ENCODE data around the gene PCDHA7.

The PCDHA7 gene

DNA sequence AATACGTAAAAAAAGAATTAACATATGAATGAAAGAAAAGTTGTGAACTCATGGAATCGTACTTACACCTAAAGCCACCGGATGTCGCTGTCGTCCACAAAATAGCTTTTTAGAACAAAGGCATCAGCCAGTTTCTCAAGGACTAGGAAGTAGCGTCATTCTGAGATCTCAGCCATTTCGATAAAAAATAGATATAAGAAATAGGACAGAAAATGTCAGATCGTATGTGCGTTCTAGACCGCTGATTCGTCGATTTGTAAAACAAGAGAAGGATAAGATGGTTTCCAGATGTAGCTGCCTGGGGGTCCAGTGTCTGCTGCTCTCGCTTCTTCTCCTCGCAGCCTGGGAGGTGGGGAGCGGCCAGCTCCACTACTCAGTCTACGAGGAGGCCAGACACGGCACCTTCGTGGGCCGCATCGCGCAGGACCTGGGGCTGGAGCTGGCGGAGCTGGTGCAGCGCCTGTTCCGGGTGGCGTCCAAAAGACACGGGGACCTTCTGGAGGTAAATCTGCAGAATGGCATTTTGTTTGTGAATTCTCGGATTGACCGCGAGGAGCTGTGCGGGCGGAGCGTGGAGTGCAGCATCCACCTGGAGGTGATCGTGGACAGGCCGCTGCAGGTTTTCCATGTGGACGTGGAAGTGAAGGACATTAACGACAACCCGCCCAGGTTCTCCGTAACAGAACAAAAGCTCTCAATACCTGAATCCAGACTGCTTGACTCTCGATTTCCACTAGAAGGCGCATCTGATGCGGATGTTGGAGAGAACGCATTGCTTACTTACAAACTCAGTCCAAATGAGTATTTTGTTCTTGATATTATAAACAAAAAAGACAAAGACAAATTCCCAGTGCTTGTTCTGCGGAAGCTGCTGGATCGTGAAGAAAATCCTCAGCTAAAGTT lies 22.0 kb downstream of the PCDHA7 start, which contains the start of gene PCDHA10:
TSS of gene PCDHA10 (plus strand) at position 126 of the 903 bp plus-strand sequence. CDS start at position 278, 152 bp downstream.
- H3K27ac ChIP-seq: no peak within 1 kb of the TSS
- no peak within 1 kb of the TSS for H3K4me3 ChIP-seq (ENCODE audit: low read depth, low read length)
- DNase-seq: no peak
- H3K36me3 ChIP-seq: no peaks in the 10 kb centered on the region
- H3K27me3 ChIP-seq (ENCODE audit: insufficient read depth, low read depth, severe bottlenecking): no peaks in the 10 kb centered on the region
- H3K9me3 ChIP-seq (ENCODE audit: severe bottlenecking): peaks cover 2% of the 10 kb centered on the region
- TF ChIP-seq, protein P1, sequence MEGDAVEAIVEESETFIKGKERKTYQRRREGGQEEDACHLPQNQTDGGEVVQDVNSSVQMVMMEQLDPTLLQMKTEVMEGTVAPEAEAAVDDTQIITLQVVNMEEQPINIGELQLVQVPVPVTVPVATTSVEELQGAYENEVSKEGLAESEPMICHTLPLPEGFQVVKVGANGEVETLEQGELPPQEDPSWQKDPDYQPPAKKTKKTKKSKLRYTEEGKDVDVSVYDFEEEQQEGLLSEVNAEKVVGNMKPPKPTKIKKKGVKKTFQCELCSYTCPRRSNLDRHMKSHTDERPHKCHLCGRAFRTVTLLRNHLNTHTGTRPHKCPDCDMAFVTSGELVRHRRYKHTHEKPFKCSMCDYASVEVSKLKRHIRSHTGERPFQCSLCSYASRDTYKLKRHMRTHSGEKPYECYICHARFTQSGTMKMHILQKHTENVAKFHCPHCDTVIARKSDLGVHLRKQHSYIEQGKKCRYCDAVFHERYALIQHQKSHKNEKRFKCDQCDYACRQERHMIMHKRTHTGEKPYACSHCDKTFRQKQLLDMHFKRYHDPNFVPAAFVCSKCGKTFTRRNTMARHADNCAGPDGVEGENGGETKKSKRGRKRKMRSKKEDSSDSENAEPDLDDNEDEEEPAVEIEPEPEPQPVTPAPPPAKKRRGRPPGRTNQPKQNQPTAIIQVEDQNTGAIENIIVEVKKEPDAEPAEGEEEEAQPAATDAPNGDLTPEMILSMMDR (IDR thresholded peaks at IDR 0.05; ENCODE audit: low read depth, low read length): no peak

DNA sequence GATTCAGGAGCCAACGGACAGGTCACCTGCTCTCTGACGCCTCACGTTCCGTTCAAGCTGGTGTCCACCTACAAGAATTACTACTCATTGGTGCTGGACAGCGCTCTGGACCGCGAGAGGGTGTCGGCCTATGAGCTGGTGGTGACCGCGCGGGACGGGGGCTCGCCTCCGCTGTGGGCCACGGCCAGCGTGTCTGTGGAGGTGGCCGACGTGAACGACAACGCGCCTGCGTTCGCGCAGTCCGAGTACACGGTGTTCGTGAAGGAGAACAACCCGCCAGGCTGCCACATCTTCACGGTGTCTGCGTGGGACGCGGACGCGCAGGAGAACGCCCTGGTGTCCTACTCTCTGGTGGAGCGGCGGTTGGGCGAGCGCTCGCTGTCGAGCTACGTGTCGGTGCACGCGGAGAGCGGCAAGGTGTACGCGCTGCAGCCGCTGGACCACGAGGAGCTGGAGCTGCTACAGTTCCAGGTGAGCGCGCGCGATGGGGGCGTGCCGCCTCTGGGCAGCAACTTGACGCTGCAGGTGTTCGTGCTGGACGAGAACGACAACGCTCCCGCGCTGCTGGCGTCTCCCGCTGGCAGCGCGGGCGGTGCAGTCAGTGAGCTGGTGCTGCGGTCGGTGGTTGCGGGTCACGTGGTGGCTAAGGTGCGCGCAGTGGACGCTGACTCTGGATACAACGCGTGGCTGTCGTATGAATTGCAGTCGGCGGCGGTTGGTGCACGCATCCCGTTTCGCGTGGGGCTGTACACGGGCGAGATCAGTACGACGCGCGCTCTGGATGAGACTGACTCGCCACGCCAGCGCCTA lies 23.3 kb downstream of the PCDHA7 start:
- Histone ChIP-seq H3K4me3 (ENCODE audit: low read depth, low read length) (no peak overlapping the region), H3K36me3 (no peaks in the 10 kb centered on the region), H3K27ac (no peak overlapping the region), H3K9me3 (ENCODE audit: severe bottlenecking) (peaks cover 2% of the 10 kb centered on the region), H3K27me3 (ENCODE audit: insufficient read depth, low read depth, severe bottlenecking) (no peaks in the 10 kb centered on the region)
- TF ChIP-seq, protein P1 (IDR thresholded peaks at IDR 0.05; ENCODE audit: low read depth, low read length): no peak
- no peak for DNase-seq

DNA sequence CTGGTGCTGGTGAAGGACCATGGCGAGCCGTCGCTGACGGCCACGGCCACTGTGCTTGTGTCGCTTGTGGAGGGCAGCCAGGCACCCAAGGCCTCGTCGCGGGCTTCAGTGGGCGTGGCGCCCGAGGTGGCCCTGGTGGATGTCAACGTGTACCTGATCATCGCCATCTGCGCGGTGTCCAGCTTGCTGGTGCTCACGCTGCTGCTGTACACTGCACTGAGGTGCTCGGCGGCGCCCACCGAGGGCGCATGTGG lies 23.8 kb downstream of the PCDHA7 start:
- TF ChIP-seq, protein P1 (IDR thresholded peaks at IDR 0.05; ENCODE audit: low read depth, low read length): no peak
- DNase-seq: no peak
- no peaks in the 10 kb centered on the region for H3K27me3 ChIP-seq (ENCODE audit: insufficient read depth, low read depth, severe bottlenecking)
- H3K36me3 ChIP-seq: no peaks in the 10 kb centered on the region
- no peak overlapping the region for H3K4me3 ChIP-seq (ENCODE audit: low read depth, low read length)
- no peak overlapping the region for H3K27ac ChIP-seq
- peaks cover 2% of the 10 kb centered on the region for H3K9me3 ChIP-seq (ENCODE audit: severe bottlenecking)

DNA sequence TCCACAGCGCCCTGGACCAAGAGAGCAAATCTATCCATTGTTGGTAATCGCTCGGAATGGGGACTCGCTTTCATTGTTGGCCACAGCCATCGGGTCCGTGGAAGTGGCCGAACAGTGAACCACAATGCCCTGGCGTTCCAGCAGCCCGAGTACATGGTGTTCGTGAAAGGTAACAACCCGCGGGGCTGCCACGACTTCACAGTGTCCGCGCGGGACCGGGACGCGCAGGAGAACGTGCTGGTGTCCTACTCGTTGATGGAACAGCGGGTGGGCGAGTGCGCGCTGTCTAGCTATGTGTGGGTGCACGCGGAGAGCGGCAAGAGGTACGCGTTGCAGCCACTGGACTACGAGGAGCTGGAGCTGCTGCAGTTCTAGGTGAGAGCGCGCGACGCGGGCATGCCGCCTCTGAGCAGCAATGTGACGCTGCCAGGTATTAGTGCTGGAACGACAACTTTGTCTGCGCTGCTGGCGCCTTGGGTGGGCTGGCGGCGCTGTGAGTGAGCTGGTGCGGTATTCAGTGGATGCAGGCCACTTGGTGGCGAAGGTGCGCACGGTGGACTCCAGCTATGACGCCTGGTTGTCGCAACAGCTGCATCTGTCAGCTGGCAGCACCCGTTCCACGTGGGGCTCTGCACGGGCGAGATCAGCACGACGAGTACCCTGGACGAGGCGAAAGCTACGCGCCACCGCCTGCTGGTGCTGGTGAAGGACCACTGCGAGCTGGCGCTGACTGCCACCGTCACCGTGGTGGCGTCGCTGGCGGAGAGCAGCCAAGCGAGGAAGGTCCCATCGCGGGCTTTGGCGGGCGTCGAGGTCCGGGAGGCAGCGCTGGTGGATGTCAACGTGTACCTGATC lies 28.6 kb downstream of the PCDHA7 start:
- no peak overlapping the region for H3K27ac ChIP-seq
- H3K36me3 ChIP-seq: no peaks in the 10 kb centered on the region
- no peaks in the 10 kb centered on the region for H3K27me3 ChIP-seq (ENCODE audit: insufficient read depth, low read depth, severe bottlenecking)
- no peak overlapping the region for H3K4me3 ChIP-seq (ENCODE audit: low read depth, low read length)
- no peak for DNase-seq
- no peaks in the 10 kb centered on the region for H3K9me3 ChIP-seq (ENCODE audit: severe bottlenecking)
- TF ChIP-seq, protein P1 (IDR thresholded peaks at IDR 0.05; ENCODE audit: low read depth, low read length): no peak

DNA sequence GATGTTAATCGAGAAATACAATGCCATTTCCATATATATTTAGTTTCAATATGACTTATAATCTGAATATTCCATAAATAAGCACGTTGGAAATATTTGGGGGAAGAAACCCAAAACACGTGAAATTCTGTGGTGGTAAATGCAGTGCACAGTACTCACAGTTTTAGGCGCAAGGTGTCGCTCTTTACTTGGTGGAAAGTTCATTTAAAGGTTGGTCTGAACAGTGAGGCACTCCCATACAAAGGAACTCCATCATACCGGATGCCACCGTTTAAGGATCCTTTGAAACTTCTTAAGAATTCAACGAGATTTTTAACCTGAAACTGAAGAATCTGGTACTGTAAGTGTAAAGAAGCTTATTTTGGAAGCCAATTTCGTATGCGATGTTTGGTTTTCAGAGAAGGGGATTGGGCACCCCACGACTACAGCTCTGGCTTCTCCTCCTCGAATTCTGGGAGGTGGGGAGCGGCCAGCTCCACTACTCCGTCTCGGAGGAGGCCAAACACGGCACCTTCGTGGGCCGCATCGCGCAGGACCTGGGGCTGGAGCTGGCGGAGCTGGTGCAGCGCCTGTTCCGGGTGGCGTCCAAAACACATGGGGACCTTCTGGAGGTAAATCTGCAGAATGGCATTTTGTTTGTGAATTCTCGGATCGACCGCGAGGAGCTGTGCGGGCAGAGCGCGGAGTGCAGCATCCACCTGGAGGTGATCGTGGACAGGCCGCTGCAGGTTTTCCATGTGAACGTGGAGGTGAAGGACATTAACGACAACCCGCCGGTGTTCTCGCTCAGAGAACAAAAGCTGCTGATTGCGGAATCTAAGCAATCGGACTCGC lies 34.9 kb downstream of the PCDHA7 start, which contains the start of gene PCDHA11:
TSS of gene PCDHA11 (plus strand) at position 237 of the 834 bp plus-strand sequence. CDS start at position 384, 147 bp downstream.
- H3K4me3 ChIP-seq (ENCODE audit: low read depth, low read length): peak within 1 kb of the TSS; percentile 50
- H3K36me3 ChIP-seq: peaks cover 14% of the 10 kb centered on the region
- TF ChIP-seq, protein P1 (IDR thresholded peaks at IDR 0.05; ENCODE audit: low read depth, low read length): peak; percentile 61; the same call in 1 of the 2 replicates
- H3K9me3 ChIP-seq (ENCODE audit: severe bottlenecking): peaks cover 3% of the 10 kb centered on the region
- H3K27me3 ChIP-seq (ENCODE audit: insufficient read depth, low read depth, severe bottlenecking): no peaks in the 10 kb centered on the region
- DNase-seq: peak; percentile 43
- H3K27ac ChIP-seq: peak within 1 kb of the TSS; percentile 49

All from WERI-Rb-1 (cell line).